ENCODE data around the gene GDPD4.

The GDPD4 gene

GRCh38 chr11:77301510-77301909, at the start of gene GDPD4:
Gene GDPD4, minus strand, starts transcription at chr11:77301686. Its CDS starts 16,549 bp downstream, at chr11:77285137.
- ChIA-PET POLR2A (ENCODE audit: low non-redundant PET) (no interaction called here), CTCF (no interaction called here)
- H3K27ac ChIP-seq: no peak within 1 kb of the TSS
- TF ChIP-seq CTCF (conservative IDR thresholded peaks at IDR 0.05; ENCODE audit: low read depth): no peak
- DNase-seq (ENCODE audit: low spot score): no peak

- POLR2A ChIA-PET (ENCODE audit: low non-redundant PET): no interaction called here
- CTCF ChIA-PET: no interaction called here
- no peak for TF ChIP-seq CTCF (conservative IDR thresholded peaks at IDR 0.05; ENCODE audit: low read depth)
- no peak overlapping the region for H3K27ac ChIP-seq
- DNase-seq (ENCODE audit: low spot score): no peak
Observed at GRCh38 chr11:77347948-77348347, 46.5 kb upstream of the GDPD4 start.

- no peak for TF ChIP-seq CTCF (conservative IDR thresholded peaks at IDR 0.05; ENCODE audit: low read depth)
- ChIA-PET CTCF (no interaction called here), POLR2A (ENCODE audit: low non-redundant PET) (no interaction called here)
- H3K27ac ChIP-seq: no peak overlapping the region
- DNase-seq (ENCODE audit: low spot score): no peak
Observed at GRCh38 chr11:77346906-77347603, 45.6 kb upstream of the GDPD4 start.

GRCh38 chr11:77345621-77346020, 44.1 kb upstream of the GDPD4 start:
- no peak for DNase-seq (ENCODE audit: low spot score)
- CTCF ChIA-PET: no interaction called here
- no peak overlapping the region for H3K27ac ChIP-seq
- POLR2A ChIA-PET (ENCODE audit: low non-redundant PET): no interaction called here
- TF ChIP-seq CTCF (conservative IDR thresholded peaks at IDR 0.05; ENCODE audit: low read depth): no peak

GRCh38 chr11:77340501-77340900, 39.0 kb upstream of the GDPD4 start:
- ChIA-PET POLR2A (ENCODE audit: low non-redundant PET) (no interaction called here), CTCF (no interaction called here)
- no peak for DNase-seq (ENCODE audit: low spot score)
- H3K27ac ChIP-seq: no peak overlapping the region
- no peak for TF ChIP-seq CTCF (conservative IDR thresholded peaks at IDR 0.05; ENCODE audit: low read depth)

GRCh38 chr11:77332259-77332658, 30.8 kb upstream of the GDPD4 start:
- CTCF ChIA-PET: interaction anchor here (0.6 kb wide), 1 partner anchor 315 kb away, joined by 6 read pairs; no protein-coding TSS in a partner anchor
- POLR2A ChIA-PET (ENCODE audit: low non-redundant PET): no interaction called here
- DNase-seq (ENCODE audit: low spot score): no peak
- H3K27ac ChIP-seq: no peak overlapping the region
- no peak for TF ChIP-seq CTCF (conservative IDR thresholded peaks at IDR 0.05; ENCODE audit: low read depth)

All from RWPE1 (cell line).